Measurements from ENCODE around the gene SEMA3E.
"Not testable (repeated sequence)": the region's sequence is repeated elsewhere in the genome, so short reads cannot be mapped to it uniquely, and the experiment has no call there.

The SEMA3E gene

GRCh38 chr7:83492802-83493201 is 156.1 kb downstream of the SEMA3E start:
- DNase-seq (ENCODE audit: low read depth in 2 of 3, low spot score in 2 of 3), result no peak

DNA sequence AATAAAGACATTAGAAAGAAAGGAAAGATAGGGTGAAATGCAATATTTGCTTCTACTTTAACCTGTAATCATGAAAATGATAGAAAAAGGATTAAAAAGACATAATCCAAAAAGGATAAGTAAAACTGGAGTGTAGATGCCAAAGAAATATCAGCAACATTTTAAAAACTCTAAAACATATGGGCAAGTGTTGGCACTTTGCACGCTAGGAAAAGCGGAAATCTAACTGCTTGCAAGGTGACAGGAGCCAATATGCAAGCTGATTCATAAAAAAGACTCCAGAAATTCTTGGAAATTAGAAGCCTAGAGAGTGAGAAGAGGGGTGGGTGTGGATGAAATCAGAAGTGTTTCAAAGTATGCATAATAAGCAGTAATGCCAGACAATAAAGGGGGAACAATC is 161.1 kb downstream of the SEMA3E start:
- DNase-seq (ENCODE audit: low read depth in 2 of 3, low spot score in 2 of 3), result no peak

DNA sequence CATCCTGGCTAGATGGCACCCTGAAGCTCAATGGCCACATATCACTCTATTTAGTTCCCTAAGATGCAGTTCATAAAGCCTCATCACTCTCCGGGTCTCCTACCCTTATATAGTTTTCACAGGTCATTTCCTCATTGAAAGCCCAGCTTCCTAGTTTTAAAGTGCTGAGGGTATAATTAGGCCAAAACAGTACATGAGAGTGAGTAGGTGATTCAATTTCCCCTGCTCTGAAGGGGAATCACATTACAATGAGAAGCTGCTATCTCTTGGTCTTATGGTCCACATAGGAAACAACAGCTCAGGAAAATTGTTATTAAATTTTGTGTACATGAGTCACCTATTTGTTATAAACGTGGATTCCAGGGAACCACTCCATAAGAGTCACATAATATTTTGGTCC is 162.0 kb downstream of the SEMA3E start:
- DNase-seq (ENCODE audit: low read depth in 2 of 3, low spot score in 2 of 3), result no peak

GRCh38 chr7:83486536-83486935 is 162.4 kb downstream of the SEMA3E start:
- no peak for DNase-seq (ENCODE audit: low read depth in 2 of 3, low spot score in 2 of 3)

- DNase-seq (ENCODE audit: low read depth in 2 of 3, low spot score in 2 of 3), result no peak
Measured at GRCh38 chr7:83484826-83485225, 164.1 kb downstream of the SEMA3E start.

DNA sequence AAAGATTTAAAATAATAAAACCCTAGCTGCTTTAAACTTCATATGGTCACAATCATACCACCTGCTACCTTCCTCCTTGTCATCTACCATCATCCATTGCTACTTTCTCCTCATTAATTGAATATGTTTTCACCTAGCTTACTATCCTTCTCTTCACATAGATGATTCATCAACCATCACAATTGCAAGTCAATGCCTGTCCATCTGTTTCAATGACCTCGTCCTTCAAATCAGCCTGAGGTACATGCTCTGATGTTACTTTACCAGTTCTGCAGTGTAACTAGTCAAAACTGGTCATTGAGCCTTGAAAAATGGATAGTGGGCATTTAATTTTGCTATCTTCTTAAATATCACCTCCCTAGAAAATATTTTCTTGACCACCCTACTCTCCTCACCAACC is 164.7 kb downstream of the SEMA3E start:
- DNase-seq (ENCODE audit: low read depth in 2 of 3, low spot score in 2 of 3), result no peak

- no peak for DNase-seq (ENCODE audit: low read depth in 2 of 3, low spot score in 2 of 3)
Measured at GRCh38 chr7:83478616-83479015, 170.3 kb downstream of the SEMA3E start.

DNA sequence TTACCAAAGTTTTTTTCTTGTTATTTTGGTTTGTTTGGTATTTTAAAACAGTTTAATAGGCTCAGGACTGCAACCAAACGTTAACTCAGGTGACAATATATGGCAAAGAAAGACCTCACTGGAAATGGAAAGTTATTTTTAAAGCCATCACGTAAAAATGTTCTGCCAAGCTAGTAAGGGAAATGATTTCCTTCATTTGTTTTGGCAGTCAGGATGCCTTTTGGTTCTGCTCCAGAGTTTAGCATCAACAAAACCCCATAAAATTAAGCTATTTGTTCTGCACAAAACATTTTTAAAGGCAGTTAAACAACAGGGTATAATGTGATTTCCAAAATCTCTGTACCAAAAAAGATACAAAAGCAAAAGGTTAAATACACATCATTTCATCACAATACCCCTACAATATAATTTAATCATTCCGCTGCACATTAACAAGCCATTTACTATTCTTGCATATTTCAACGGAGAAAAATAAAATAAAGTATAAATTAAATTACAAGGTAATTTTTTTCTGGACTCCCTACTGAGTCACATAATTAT is 172.4 kb downstream of the SEMA3E start:
- no peak for DNase-seq (ENCODE audit: low read depth in 2 of 3, low spot score in 2 of 3)

DNA sequence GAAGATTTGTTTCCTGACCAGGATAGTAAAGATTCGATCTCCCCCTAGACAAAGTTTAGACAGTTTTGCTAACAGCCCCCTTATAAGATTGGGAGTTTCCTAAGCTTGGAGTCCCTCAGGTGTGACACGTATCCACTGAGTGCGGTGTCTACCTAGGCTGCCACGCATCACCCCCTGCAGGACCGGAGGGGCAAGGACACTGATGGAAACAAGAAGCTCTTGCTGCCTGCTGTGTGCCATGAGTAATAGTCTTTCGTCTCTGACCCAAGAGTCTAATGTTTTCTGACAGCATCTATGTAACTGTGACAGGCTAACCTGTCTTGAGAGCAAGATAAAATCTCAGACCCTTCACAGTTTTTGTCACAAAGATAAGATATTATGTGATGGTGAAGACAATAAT is 173.5 kb downstream of the SEMA3E start:
- no peak for DNase-seq (ENCODE audit: low read depth in 2 of 3, low spot score in 2 of 3)

DNA sequence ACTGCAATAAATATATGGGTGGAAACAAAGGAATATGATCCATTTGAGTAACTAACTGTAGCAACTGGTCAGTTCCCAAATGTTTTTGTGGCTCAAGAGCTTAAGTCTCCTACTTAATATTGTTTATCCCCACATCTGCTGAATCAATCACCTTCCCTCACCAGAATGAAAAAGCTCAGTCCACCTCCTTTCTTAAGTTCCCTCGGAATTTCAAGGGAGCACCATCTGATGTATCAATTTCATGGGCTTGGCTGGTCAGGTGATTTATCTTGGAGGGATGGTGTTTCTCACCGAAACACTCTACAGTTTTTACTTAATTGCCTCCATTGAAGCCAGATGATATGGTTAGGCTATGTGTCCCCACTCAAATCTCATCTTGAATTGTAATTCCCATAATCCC is 176.6 kb downstream of the SEMA3E start:
- DNase-seq (ENCODE audit: low read depth in 2 of 3, low spot score in 2 of 3), result no peak

DNA sequence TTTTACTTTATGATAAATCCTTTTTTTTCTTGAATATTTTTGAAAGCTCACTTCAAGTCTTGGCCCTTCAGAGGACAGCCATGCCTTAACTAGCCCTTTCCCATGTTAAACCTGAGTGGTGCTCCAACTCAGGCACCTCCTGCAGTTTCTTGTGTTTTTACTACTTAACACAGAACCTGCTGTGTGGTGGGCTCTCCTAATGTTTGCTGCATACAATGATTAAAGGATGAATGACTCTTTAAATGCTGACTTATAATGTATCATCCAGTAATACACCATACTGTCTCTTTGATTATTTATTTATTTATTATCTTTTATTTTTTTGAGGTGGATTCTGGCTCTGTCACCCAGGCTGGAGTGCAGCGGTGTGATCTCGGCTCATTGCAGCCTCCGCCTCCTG is 179.4 kb downstream of the SEMA3E start:
- DNase-seq (ENCODE audit: low read depth in 2 of 3, low spot score in 2 of 3), result no peak

GRCh38 chr7:83469076-83469475 is 179.9 kb downstream of the SEMA3E start:
- DNase-seq (ENCODE audit: low read depth in 2 of 3, low spot score in 2 of 3), result no peak

GRCh38 chr7:83468251-83468739 is 180.6 kb downstream of the SEMA3E start:
- DNase-seq (ENCODE audit: low read depth in 2 of 3, low spot score in 2 of 3), result no peak

GRCh38 chr7:83467493-83467892 is 181.4 kb downstream of the SEMA3E start:
- DNase-seq (ENCODE audit: low read depth in 2 of 3, low spot score in 2 of 3), result no peak

DNA sequence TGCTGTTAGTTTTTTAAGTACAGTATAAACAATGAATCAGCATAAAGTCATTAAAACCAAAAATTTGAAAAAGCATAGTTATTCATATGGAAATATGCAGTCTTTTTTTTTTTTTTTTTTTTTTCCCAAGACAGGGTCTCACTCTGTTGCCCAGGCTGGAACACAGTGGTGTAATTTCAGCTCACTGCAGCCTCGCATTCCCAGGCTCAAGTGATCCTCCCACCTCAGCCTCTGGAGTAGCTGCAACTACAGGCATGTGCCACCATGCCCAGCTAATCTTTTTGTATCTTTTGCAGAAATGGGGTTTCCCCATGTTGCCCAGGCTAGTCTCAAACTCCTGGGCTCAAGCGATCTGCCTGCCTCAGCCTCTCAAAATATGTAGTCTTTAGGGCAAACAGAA is 182.0 kb downstream of the SEMA3E start:
- no peak for DNase-seq (ENCODE audit: low read depth in 2 of 3, low spot score in 2 of 3)

- no peak for DNase-seq (ENCODE audit: low read depth in 2 of 3, low spot score in 2 of 3)
Measured at GRCh38 chr7:83466187-83466923, 182.6 kb downstream of the SEMA3E start.

DNA sequence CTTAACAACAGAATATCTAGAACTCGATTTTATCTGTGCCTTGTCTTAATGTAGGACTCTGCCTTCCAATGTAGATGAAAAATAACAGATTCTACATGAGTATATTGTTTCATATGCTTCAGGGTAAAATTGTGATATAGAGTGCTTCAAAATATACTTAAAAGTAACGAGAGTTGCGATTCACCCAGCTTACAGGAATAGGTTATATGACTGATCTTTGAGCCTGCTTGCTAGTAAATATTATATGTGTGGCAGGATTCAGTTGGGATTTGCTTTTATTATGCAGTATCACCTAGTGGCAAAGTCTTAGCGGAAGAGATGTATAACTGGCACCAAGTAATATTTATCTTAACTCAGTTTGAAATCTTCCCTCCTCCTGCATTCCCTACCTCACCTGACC is 183.3 kb downstream of the SEMA3E start:
- no peak for DNase-seq (ENCODE audit: low read depth in 2 of 3, low spot score in 2 of 3)

- not testable (repeated sequence) for DNase-seq (ENCODE audit: low read depth in 2 of 3, low spot score in 2 of 3)
Measured at GRCh38 chr7:83461820-83462219, 187.1 kb downstream of the SEMA3E start.

GRCh38 chr7:83459930-83460653 is 188.8 kb downstream of the SEMA3E start:
- DNase-seq (ENCODE audit: low read depth in 2 of 3, low spot score in 2 of 3), result not testable (repeated sequence)

DNA sequence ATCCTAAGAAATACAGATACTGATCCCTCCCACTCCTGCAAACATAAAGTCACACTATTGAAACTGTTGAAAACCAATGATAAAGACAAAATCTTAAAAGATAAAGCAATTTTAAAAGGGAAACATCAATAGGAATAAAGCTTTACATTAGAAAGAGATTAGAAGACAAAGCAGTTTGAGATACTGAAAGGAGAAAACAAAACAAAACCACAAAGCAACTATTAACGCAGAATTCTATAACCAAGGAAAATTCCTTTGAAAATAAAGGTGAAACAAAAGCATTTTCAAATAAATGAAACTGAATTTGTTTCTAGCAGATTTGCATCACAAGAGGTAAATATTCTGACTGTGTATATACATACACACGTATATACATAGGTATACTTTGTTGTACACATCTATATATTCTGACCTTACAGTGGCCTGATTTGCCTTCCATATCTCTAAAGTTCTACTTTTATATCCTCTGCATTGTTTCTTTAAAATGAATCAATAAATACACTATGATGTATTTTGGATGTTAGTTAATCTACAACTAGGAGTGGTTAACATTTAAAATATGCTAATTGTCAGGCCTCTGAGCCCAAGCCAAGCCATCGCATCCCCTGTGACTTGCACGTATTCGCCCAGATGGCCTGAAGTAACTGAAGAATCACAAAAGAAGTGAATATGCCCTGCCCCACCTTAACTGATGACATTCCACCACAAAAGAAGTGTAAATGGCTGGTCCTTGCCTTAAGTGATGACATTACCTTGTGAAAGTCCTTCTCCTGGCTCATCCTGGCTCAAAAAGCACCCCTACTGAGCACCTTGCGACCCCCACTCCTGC is 189.6 kb downstream of the SEMA3E start:
- DNase-seq (ENCODE audit: low read depth in 2 of 3, low spot score in 2 of 3), result not testable (repeated sequence)

Measured in activated CD8-positive, alpha-beta memory T cell treated with anti-CD3 and anti-CD28 coated beads for 48 hours (primary cell).